LNCAP (cell line): ENCODE data around the gene HNRNPC.

Experiments
- CTCF ChIP-seq: fragments of 450-650 bp; IDR thresholded peaks from 2 replicates; pipeline ENCODE4 v1.5.1; 2017; ENCODE audit warnings: mild to moderate bottlenecking

Gene HNRNPC

GRCh38 chr14:21168055-21168454, 101.2 kb downstream of the HNRNPC start:
- no peak for TF ChIP-seq CTCF

GRCh38 chr14:21163871-21164291, 105.4 kb downstream of the HNRNPC start:
- TF ChIP-seq CTCF: no peak

GRCh38 chr14:21162081-21162480, 107.2 kb downstream of the HNRNPC start:
- no peak for TF ChIP-seq CTCF

GRCh38 chr14:21160061-21160610, 109.1 kb downstream of the HNRNPC start:
- no peak for TF ChIP-seq CTCF
